Osteocyte (in vitro differentiated cells): ENCODE data around the gene UGT1A1. TPM values are rescaled to one million over a fixed set of nuclear protein-coding genes. Genes with fewer than 3 reads are reported as not detected.

Experiments used
- DNase-seq: peaks from one replicate; pipeline ENCODE4 v3.0.0; 2021; ENCODE audit warnings: mixed read lengths; ENCODE audit not compliant: unreplicated experiment; ENCODE audit errors: extremely low spot score
- H3K27ac Mint-ChIP-seq: one replicate; pipeline ENCODE4 v1.8.0; 2021; ENCODE audit warnings: mild to moderate bottlenecking, mixed read lengths; ENCODE audit not compliant: unreplicated experiment
- H3K27me3 Mint-ChIP-seq: one replicate; pipeline ENCODE4 v1.8.0; 2021; ENCODE audit warnings: mixed read lengths; ENCODE audit not compliant: unreplicated experiment
- H3K36me3 Mint-ChIP-seq: one replicate; pipeline ENCODE4 v1.8.0; 2021; ENCODE audit warnings: mixed read lengths; ENCODE audit not compliant: unreplicated experiment
- H3K4me1 Mint-ChIP-seq: one replicate; pipeline ENCODE4 v1.8.0; 2021; ENCODE audit warnings: mixed read lengths; ENCODE audit not compliant: unreplicated experiment
- H3K4me3 Mint-ChIP-seq: one replicate; pipeline ENCODE4 v1.8.0; 2021; ENCODE audit warnings: mild to moderate bottlenecking, moderate library complexity, mixed read lengths; ENCODE audit not compliant: unreplicated experiment
- H3K9me3 Mint-ChIP-seq: one replicate; pipeline ENCODE4 v1.8.0; 2021; ENCODE audit warnings: mixed read lengths; ENCODE audit not compliant: unreplicated experiment
- CTCF ChIP-seq: fragments of 200-600 bp; sonication (generic); IDR thresholded peaks from 2 replicates; pipeline ENCODE4 v1.5.0; 2021; ENCODE audit warnings: antibody characterized with exemption, mild to moderate bottlenecking, moderate library complexity
- total RNA-seq: library from RNA; stranded (reverse); gene quantifications from 2 replicates; pipeline ENCODE4 v1.2.1, GENCODE V29; 2021

UGT1A1 gene
- total RNA-seq, 1 donor from 2014 or later, result not detected

GRCh38 chr2:233813236-233814055, 53.4 kb downstream of the UGT1A1 start:
- Mint-ChIP-seq H3K4me1 (peaks cover 21% of the 10 kb centered on the region), H3K9me3 (no peaks in the 10 kb centered on the region), H3K4me3 (no peak overlapping the region), H3K27ac (no peak overlapping the region), H3K36me3 (no peaks in the 10 kb centered on the region), H3K27me3 (peaks cover 18% of the 10 kb centered on the region)
- no peak for TF ChIP-seq CTCF
- DNase-seq, result no peak

- H3K9me3 Mint-ChIP-seq, result no peaks in the 10 kb centered on the region
- no peak overlapping the region for H3K27ac Mint-ChIP-seq
- peaks cover 18% of the 10 kb centered on the region for H3K27me3 Mint-ChIP-seq
- no peak for TF ChIP-seq CTCF
- H3K36me3 Mint-ChIP-seq, result no peaks in the 10 kb centered on the region
- peaks cover 21% of the 10 kb centered on the region for H3K4me1 Mint-ChIP-seq
- DNase-seq, result no peak
- H3K4me3 Mint-ChIP-seq, result no peak overlapping the region
Measured at GRCh38 chr2:233814056-233814835, 54.2 kb downstream of the UGT1A1 start.

GRCh38 chr2:233815861-233816260, 55.8 kb downstream of the UGT1A1 start:
- Mint-ChIP-seq H3K4me1 (peaks cover 21% of the 10 kb centered on the region), H3K4me3 (no peak overlapping the region), H3K9me3 (no peaks in the 10 kb centered on the region), H3K36me3 (no peaks in the 10 kb centered on the region), H3K27ac (peak overlapping the region; percentile 43), H3K27me3 (peaks cover 16% of the 10 kb centered on the region)
- DNase-seq, result no peak
- no peak for TF ChIP-seq CTCF

- no peak for TF ChIP-seq CTCF
- no peak overlapping the region for H3K4me3 Mint-ChIP-seq
- H3K9me3 Mint-ChIP-seq, result no peaks in the 10 kb centered on the region
- H3K27ac Mint-ChIP-seq, result peak overlapping the region; percentile 43
- H3K27me3 Mint-ChIP-seq, result peaks cover 14% of the 10 kb centered on the region
- no peaks in the 10 kb centered on the region for H3K36me3 Mint-ChIP-seq
- peaks cover 21% of the 10 kb centered on the region for H3K4me1 Mint-ChIP-seq
- no peak for DNase-seq
Measured at GRCh38 chr2:233816334-233816733, 56.3 kb downstream of the UGT1A1 start.

- Mint-ChIP-seq H3K4me1 (peaks cover 21% of the 10 kb centered on the region), H3K27ac (peak overlapping the region; percentile 43), H3K9me3 (no peaks in the 10 kb centered on the region), H3K4me3 (no peak overlapping the region), H3K27me3 (peaks cover 14% of the 10 kb centered on the region), H3K36me3 (no peaks in the 10 kb centered on the region)
- no peak for DNase-seq
- no peak for TF ChIP-seq CTCF
Measured at GRCh38 chr2:233816771-233817170, 56.7 kb downstream of the UGT1A1 start.
